ENCODE data around the gene TGM2. TPM values are rescaled to one million over a fixed set of nuclear protein-coding genes. Genes with fewer than 3 reads are reported as not detected.

TGM2 gene
- total and polyA plus RNA-seq, 9 of the 15 experiments (the other 6 are each of a cell fraction or from before 2014, with no cell fraction given), result 5.5 to 78.5 (median 37.6) TPM

DNA sequence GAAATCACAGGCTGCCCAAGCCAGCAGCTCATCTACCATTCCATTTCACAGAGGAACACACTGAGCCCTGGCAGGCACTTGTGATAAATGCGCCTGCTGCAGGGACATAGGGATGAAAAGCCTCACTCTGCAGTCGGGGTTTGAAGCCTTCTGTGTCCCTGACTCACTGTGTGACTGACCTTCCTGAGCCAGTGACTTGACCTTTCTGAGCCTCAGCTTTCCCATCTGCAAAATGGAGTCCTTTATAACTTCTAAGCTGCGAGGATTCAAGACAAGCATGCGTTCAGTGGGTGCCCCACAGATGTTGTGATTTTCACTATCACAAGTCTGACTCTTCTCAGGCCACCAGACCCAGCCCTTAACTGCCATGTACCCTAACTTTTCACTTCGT lies 5.5 kb downstream of the TGM2 start (continued):
- peak; percentile 97 to 98 for TF ChIP-seq KDM1A (IDR thresholded peaks at IDR 0.05)
- TF ChIP-seq NCOA4 (IDR thresholded peaks at IDR 0.05; ENCODE audit: partially characterized antibody), result peak; percentile 92
- no peak for TF ChIP-seq ZNF644 (tag; IDR thresholded peaks at IDR 0.05; ENCODE audit: low read depth)
- TF ChIP-seq ZFP36 (IDR thresholded peaks at IDR 0.05; ENCODE audit: low read depth, low read length, partially characterized antibody), result peak; percentile 18
- TF ChIP-seq SAFB (IDR thresholded peaks at IDR 0.05; ENCODE audit: borderline replicate concordance, low read depth, low read length), result no peak
- no peak for TF ChIP-seq NR2C1 (IDR thresholded peaks at IDR 0.05)
- peak; percentile 15; the same call in 1 of the 2 replicates for TF ChIP-seq NR2C1 (tag; IDR thresholded peaks at IDR 0.05)
- TF ChIP-seq ZBED1 (IDR thresholded peaks at IDR 0.05), result no peak
- peak; percentile 82 for TF ChIP-seq CHD4 (IDR thresholded peaks at IDR 0.05; ENCODE audit: insufficient read depth, insufficient replicate concordance, low read depth, low read length, poor library complexity, severe bottlenecking)
- TF ChIP-seq MNT (conservative IDR thresholded peaks at IDR 0.05), result 0 out of 4 replicates have a peak, but pooled peaks of 1 of the 2 experiments have one; percentile 31
- TF ChIP-seq HDAC2 (IDR thresholded peaks at IDR 0.05), result peak; percentile 97
- 0 out of 2 replicates have a peak, but pooled peaks have one; percentile 5 for TF ChIP-seq PKNOX1 (IDR thresholded peaks at IDR 0.05)
- TF ChIP-seq DACH1 (IDR thresholded peaks at IDR 0.05; ENCODE audit: partially characterized antibody), result peak; percentile 8
- no peak for TF ChIP-seq ZNF785 (CRISPR knock-in tag; IDR thresholded peaks at IDR 0.05)
- TF ChIP-seq ZNF24 (IDR thresholded peaks at IDR 0.05), result peak; percentile 63
- no peak for TF ChIP-seq KDM2B (CRISPR knock-in tag; IDR thresholded peaks at IDR 0.05)
- no peak for TF ChIP-seq SOX6 (IDR thresholded peaks at IDR 0.05)
- peak; percentile 24; the same call in 1 of the 2 replicates for TF ChIP-seq GATAD2B (IDR thresholded peaks at IDR 0.05; ENCODE audit: borderline replicate concordance)
- peak; percentile 55; the same call in 1 of the 2 replicates for TF ChIP-seq ELF2 (CRISPR knock-in tag; IDR thresholded peaks at IDR 0.05)
- 0 out of 6 replicates have a peak, but pooled peaks of 1 of the 3 experiments have one; percentile 4 for TF ChIP-seq ZBTB11 (CRISPR knock-in tag; IDR thresholded peaks at IDR 0.05)
- 0 out of 2 replicates have a peak, but pooled peaks have one; percentile 21 for TF ChIP-seq BRD4 (IDR thresholded peaks at IDR 0.05)
- TF ChIP-seq CBX1 (IDR thresholded peaks at IDR 0.05; ENCODE audit: low read depth), result peak; percentile 87
- peak; percentile 46; the same call in 1 of the 2 replicates for TF ChIP-seq SIN3B (IDR thresholded peaks at IDR 0.05; ENCODE audit: low read depth)
- peak; percentile 93; the same call in 1 of the 2 replicates for TF ChIP-seq PTBP1 (IDR thresholded peaks at IDR 0.05; ENCODE audit: low read depth, low read length)
